ENCODE results near the gene MT3.

Gene MT3

DNA sequence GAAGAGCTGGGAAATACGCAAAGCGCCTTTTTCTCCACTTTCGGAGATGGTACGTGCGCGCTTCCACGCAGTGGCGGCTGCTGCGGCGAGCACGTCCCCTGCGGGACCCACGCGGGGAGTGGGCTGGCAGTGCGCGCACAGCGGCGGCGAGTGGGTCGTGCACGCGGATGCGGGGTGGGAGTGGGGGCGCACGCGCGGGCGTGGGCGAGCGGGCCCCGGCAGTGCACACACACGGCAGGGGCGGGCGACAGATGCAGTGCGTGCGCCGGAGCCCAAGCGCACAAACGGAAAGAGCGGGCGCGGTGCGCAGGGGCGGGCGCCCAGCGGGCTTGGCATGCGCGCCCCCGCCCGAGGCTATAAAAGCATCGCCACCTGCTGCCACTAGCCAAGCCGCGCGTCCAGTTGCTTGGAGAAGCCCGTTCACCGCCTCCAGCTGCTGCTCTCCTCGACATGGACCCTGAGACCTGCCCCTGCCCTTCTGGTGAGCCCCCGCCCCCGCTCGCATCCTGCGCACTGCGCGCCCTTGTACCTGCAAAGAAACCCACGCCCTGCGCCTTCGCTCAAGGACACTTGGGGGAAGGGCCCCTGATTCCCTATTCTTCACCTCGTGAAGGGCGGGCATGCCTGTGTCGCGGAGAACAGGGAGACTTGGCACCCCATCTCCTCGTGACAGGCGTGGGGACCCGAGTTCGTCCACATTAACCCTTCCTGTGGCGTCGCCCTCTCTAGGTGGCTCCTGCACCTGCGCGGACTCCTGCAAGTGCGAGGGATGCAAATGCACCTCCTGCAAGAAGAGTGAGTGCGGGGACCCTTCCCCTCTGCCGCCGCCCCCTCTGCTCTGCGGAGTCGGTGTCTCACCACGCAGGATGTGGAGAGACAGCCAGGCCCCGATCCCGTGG, at the start of gene MT3:
Gene MT3 (plus strand): TSS at position 388 of the 899 bp plus-strand sequence. CDS start 63 bp downstream, at position 451.
- DNase-seq, result no peak

DNA sequence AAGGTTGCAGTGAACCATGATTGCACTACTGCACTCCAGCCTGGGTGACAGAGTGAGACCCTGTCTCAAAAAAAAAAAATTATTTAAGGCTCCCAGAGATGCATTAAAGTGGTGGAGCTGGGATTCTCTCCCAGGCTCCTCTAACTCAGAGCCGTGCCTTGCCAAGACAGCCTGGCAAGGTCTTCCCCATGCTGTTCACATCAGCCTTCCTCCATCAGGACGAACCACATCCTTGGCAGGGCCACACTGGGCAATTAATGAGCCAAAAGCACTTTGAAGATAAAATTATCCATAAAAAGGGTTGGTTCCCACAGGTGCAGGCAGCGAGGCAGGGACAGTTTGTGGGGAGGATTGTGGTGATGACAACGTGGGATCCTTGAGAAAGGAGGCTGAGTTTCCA, 49.7 kb upstream of the MT3 start:
- DNase-seq, result no peak

DNA sequence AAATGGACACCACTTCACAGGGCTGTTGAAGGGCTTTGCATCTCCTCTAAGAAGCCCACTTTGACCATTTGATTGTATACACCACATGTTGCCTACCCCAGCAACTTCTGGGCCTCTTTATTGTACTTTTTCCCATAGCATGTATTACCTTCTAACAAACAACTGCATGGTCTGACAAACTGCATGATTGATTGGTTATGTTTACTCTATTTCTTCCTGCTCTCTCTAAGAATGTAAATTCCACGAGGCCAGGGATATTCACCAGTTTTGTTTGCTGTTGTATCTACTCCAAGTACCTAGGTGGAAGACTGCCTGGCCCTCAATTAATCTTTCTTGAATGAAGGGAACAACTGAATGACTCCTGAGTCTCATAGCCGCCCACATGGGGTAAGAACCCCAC, 47.3 kb upstream of the MT3 start:
- no peak for DNase-seq

DNA sequence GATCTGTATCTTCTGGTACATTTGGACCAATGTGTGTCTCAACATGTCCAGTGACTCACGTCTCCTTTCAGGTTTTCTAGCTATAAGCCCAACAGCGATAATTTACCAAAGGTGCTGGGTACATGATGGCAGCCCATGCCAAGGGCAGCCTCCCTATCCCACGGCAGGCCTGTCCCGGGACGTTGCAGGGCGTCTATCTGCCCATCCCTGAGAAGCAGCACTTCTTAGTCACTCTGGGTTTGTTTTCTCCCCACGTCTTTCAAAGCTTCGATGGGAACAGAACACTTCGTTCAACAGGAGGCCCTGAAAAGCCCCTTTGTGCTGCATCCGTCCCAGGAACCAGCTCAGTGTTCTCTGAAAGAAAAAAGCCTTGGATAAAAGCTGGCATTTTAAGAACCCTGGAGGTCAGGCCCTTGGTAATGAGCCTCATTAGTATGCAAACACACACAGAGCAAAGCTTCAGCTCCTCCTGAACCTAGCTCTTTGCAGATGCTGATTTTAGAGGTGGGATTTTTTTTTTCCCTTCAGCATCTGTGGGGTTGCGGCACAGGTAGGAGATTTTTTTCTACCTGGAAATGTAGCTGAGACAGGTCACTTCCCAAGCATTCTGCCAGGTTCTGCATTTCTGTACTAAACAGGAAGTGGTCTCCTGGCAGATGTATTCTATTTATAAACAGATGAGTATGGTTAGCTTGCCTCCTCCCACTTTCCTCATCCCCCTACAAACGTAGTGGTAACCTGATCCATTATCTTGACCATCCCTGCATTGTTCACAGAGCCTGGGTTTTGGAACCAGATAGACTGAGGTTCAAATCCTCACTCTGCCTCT, 42.0 kb upstream of the MT3 start:
- no peak for DNase-seq

DNA sequence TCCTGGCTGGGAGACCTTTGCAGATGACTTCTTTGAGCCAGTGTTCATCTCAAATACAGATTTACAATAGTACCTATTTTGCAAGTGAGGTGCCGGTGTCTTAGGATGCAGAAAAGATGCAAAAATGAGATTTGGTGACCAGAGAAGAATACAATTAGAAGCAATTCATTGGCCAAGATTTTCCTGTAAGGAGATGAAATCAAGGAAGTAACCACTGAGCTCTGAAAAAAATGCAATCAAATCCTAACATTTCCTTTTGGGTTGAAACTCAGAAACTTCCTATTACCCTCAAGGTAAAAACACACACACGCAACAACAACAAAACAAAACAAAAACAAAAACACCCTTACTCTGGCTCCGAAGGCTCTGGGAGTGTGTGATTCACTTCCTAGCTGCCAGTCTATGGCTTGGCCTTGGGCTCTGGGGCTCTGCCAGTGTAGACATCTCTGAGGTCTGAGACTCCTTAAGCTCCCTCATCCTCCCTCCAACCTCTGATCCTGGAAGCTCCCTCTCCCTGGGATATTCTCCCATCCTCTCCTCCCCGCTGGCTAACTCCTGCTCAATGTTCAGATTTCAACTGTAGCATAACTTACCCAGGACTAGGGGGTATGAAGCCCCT, 41.3 kb upstream of the MT3 start:
- DNase-seq, result no peak

DNA sequence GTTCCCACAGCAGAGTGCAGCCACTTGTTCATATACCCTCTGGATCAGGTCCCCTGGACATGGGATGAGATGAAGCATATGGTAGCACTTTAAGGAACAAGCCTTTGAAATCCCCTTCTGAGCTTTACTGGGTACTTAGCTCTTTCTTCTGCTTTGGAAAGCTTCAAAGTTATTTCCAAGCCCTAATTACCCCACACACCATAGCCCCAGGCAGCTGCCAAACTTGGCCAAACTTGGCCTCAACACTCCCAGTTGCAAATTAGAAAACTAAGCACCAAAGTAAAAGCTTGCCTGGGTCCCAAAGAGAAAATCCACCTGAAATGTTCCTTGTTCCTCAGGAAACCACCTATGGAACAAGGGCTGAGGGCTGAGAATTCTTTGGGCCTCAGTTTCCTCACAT, 40.2 kb upstream of the MT3 start:
- DNase-seq, result no peak

DNA sequence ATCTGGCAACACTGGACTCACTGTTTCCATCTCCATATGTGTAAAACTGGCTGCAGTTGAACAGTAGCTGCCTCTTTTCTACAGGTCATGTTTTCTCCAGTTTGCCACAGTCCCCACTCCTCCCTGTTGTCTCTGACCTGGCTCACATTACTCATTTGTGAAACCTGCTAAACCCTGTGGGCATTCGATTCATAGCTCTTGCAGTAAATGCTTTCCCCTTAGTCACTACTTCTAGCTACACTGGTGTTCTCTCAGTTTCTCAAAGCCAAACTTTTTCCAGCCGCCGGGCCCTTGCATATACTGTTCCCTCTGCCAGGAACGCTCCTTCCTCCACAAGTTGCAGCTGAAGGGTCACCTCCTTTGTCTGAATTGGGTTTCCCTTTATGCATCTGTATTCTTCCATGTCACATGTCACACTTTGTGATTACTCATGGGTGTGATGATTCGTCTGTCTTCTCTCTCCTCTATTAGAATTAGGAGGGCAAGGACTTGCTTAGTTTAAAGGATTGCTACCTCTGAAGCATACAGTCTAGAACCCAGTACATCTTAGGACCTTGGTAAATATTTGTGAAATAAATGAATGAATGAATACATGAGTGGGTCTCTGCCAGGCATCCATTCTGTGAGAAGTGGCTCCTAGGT, 39.5 kb upstream of the MT3 start:
- no peak for DNase-seq

DNA sequence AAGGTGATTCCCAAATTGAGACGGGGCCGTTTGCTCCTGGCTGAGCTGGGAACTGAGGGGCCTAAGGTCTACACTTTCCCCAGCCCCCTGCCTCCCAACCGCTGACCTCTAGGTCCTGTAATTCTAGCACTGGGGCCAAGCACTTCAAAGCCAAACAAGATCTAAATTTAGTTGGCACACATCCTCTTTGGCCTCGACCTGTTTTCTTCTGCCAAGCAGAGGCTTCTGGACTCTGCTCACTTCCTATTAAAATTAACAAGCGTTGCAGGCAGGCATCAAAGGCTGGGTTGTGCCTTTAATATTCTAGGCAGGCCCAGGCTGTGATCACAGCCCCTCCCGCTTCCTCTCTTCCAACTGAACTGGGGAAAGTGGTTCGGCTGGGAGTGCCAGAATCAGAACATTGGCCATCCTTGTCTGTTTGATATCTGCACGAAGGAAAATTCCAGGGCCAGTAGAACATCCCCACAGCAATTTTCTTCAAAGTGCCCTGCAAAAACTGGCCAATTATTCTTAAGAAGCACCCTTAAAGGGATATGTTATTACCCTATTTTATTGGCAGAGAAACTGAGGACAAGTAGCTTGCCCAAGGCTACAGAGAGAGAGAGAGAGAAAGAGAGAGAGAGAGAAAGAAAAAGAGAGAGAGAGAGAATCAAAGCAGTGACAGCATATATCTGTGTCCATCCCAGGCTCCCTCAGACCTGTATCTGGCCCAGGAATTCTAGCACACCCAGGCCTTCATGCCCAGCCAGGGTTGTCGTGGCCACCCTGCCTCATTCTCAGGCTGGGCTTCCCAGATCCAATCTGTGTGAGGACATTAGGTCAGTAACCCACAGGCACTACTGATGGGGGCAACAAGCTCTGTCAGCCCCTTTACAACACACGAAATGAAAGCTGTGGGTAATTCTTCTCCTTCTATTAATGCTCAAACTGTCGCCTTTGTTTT, 37.3 kb upstream of the MT3 start:
- no peak for DNase-seq

DNA sequence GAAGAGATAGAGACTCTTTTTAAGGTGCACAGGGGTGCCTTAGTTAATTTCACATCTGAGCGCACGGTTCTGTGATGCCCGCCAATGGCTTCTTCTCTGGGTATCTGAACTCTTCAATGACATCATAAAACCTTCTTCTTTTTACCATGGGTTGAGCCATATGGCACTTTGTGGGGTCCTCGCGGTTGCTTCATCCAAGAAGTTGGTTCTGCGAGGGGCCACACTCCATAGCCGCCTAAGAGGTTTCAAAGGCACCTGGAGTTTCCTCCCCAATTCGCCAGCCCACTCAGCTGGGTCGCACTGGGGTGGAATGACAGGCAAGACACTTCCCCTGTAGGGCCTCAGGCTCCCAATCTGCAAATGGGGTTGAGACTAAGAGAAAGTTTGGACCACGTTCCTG, 34.9 kb upstream of the MT3 start:
- no peak for DNase-seq

DNA sequence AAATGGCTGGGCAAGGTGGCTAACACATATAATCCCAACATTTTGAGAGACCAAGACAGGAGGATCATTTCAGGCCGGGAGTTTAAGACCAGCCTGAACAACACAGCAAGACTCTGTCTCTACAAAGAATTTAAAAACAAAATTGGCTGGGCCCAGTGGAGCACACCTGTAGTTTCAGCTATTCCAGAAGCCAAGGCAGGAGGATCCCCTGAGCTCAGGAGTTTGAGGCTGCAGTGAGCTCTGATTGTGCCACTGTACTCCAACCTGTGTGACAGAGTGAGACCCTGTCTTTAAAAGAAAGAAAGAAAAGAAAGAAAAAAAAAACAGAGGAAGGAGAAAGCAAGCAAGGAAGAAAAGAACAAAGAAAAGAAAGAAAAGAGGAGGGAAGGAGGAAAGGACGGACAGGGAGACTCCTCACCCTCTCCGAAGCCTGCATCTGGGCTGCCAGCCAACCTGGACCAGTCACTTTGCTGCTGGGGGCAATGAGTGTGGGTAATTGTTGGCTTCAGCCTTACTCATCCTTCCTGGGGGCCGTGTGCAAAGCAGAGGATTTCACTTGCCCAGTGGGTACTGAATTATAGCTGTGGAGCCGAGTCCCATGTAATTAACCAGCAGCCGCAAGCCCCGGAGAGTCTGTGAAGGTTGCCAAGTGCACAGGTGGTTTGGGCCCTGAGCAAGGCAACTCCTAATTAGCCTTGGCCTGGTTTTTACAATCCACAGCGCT, 31.1 kb upstream of the MT3 start:
- DNase-seq, result no peak

DNA sequence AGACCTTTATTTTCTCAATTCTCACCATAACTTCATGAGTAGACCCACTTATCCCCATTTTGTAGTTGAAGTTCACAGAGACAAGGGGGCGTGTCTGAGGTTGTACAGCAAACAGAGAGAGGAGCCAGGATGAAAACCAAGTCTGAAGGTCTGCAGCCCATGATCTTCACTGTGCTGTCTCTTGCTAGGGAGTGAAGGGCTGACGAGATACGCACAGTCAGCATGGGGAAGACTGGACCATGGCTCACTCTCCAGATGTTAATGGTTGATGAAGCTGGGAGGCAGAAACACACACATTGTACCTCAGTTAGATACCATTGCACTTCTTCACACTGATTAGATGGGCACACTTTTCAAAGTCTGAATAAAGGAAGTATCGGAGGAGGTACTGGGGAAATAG, 30.2 kb upstream of the MT3 start:
- no peak for DNase-seq

DNA sequence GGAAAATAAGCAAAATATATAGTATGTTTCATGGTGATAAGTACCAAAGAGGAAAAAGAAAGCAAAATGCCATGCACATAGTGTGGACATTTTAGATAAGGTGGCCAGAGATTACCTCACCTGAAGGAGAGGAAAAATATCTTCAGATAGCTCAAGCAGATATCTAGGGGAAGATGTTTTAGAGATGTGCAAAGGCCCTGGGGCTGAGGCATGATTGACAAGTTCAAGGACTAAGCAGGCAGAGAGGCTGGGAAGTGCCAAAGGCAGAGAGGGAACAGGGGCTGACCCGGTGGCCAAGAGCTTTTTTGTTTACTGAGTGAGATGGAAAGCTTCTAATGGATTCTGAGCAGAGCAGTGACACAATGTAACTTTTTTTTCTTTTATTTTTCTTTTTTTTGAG, 28.9 kb upstream of the MT3 start:
- no peak for DNase-seq

DNA sequence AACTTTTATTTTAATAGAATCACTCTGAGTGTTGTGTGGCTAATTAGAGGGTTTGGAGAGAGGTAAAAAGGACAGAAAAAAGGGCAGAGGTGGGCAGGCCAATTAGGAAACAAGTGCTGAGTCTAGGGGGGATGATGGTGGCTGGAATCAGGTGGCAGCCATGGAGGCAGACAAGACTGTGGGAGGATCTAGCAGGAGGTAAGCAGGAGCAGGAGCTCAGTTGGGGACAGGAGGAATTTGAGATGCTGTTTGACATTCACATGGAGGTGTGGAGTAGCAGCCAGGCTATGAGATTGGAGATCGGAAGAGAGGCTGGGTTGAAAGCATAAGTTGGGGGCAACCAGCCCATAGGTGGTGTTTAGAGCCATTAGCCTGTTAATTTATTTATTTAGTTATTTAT, 28.2 kb upstream of the MT3 start:
- DNase-seq, result no peak

DNA sequence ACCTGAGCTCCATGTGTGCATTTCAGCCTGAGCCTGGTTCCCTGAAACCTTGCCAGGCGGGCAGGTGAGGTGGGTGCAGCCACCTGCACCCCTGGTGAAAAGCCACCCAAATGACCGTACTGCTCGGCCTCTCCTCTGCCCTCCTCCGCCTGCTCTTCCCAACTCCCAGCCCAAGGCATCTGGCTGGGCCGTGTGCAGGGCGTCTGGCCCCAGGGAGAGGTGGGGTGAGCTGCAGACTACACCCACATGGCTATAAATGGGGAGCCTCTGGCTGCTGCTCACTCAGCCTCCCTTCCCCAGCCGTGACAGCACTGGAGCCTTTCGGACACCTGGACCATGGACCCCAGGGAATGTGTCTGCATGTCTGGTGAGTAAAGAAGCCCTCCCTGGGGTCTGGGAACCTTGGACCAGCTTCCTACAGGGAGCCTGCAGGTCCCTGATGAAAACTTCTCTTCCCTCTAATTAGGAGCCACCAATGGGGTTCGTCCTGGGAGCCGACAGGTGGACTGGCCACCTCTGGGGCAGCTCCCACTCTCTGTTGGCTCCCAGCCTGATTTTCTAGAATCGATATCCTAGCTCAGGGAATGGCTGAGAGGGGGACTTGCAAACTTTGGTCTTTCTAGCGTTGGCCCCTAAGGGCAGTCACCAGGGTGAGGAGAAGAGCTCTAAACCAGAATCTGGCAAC, 24.4 kb upstream of the MT3 start, which contains the start of gene MT4:
Gene MT4 (plus strand): TSS at position 281 of the 685 bp plus-strand sequence. CDS start 56 bp downstream, at position 337.
- DNase-seq, result no peak

DNA sequence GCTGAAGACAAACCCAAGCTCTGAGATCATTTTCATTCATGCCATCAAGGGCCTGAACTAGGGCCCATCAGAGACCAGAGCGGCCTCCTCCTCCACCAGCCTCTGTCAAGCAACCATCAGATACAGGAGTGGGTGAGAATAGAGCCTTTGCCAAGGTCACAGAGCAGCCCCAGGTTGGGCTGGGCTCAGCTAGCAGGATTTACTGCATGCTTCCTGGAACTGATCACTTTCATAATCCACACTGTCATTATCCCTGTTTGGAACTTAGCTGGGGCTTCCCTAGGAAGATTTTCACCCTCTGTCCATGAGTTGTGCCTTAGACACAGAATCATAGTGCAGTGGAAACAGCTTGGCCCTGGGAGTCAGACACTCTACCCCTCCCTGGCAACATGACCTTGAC, 19.4 kb upstream of the MT3 start:
- no peak for DNase-seq

DNA sequence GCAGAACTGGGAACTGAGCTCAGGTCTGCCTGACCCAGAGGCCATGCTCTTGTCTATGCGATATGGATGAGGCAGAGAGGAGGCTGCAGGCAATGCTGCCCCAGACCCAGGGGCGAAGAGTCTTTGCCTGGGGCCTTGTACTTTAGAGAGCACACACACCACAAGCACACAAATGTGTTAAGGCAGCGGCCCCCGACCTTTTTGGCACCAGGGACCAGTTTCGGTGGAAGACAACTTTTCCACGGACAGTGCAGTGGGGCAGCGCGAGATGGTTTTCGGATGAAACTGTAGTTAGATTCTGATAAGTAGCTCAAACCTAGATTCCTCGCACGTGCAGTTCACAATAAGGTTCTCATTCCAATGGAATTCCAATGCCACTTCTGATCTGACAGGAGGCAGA, 17.8 kb upstream of the MT3 start:
- DNase-seq, result no peak

DNA sequence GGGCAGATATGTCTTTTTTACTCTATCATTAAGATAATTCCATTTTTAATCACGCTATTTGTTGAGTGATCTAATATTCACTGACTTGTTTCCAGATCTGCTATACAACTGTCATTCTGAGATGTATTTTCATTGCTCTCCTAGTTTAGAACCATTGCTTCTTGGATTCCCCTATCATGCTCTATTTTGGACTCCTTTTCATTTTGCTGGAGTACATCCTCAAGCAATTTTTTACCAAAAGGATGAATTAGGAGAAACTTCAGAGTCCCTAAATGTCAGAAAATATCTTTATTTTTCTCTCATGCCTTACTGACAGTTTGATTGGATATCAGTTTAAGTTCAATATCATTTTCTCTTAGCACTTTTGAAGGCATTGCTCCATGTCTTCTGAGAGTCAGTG, 14.7 kb upstream of the MT3 start:
- no peak for DNase-seq

DNA sequence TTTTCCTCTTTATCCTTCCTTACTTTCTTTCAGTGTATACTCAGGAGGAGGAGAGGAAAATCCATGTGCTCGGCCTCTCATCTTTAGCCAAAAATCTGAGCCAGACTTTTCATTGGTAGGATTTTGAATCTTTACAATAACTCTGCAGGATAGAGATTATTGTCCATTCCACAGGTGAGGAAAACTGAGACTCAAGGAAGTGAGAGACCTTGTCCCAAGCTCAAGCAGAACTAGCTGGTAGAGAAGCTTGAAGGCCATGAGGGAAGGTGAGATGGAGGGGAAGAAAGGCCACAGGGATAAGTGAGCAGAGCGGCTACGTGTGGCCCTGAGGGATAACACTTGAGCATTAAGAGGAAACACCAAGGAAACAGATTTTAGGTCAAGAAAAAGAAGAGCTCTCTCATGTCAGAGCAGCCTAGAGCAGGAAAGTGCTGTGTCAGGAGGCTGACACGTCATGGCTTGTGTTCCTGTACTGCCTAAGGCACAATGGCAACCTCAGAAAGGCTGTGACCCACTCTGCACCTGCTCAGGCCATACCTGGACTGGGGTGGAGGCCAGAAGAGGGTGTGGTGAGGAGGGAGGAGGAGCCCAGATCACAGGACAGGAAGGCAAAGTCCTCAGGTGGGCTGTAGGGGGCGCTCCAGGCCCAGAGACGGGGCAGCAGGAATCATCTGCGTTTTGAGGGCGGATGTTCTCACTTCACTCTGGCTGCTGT, 12.6 kb upstream of the MT3 start:
- no peak for DNase-seq

DNA sequence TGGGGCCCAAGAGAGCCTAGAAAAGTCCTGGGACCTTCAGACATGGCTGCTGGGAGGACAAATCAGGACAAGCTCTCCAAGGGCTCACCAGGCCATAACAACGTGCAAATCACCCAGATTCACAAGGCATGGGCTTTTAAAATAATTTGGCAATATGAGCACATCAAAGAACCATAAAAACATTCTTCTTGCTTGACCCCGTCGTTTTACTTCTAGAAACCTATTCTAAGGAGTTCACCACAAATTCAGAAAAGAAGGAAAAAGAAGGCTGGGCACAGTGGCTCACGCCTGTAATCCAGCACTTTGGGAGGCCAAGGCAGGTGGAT, 12.1 kb upstream of the MT3 start:
- no peak for DNase-seq
